ENCODE results near the gene ZNF302.
"Not testable (repeated sequence)": the region's sequence is repeated elsewhere in the genome, so short reads cannot be mapped to it uniquely, and the experiment has no call there.

Gene ZNF302

GRCh38 chr19:34671972-34672371, 5.5 kb upstream of the ZNF302 start:
- no peak for DNase-seq (ENCODE audit: low spot score)

GRCh38 chr19:34673590-34673989, 3.9 kb upstream of the ZNF302 start:
- no peak for DNase-seq (ENCODE audit: low spot score)

GRCh38 chr19:34675250-34675649, 2.2 kb upstream of the ZNF302 start:
- DNase-seq (ENCODE audit: low spot score): no peak

GRCh38 chr19:34675919-34676318, 1.6 kb upstream of the ZNF302 start:
- no peak for DNase-seq (ENCODE audit: low spot score)

- DNase-seq (ENCODE audit: low spot score): peak; percentile 82
These were observed 637 bp upstream of the ZNF302 start, which contains the start of gene SCGB2B2 for GRCh38 chr19:34676697-34677385. Gene SCGB2B2 (minus strand): TSS chr19:34677159. CDS start chr19:34594563, 82,596 bp downstream.

GRCh38 chr19:34678085-34678412, 571 bp downstream of the ZNF302 start:
- no peak for DNase-seq (ENCODE audit: low spot score)

GRCh38 chr19:34678421-34678820, 943 bp downstream of the ZNF302 start:
- DNase-seq (ENCODE audit: low spot score): no peak

GRCh38 chr19:34681478-34681877, 4.0 kb downstream of the ZNF302 start:
- no peak for DNase-seq (ENCODE audit: low spot score)

GRCh38 chr19:34685266-34685665, 7.8 kb downstream of the ZNF302 start:
- not testable (repeated sequence) for DNase-seq (ENCODE audit: low spot score)

- DNase-seq (ENCODE audit: low spot score): no peak
These were observed 9.0 kb downstream of the ZNF302 start for GRCh38 chr19:34686455-34686854.

GRCh38 chr19:34687348-34687747, 9.9 kb downstream of the ZNF302 start:
- DNase-seq (ENCODE audit: low spot score): no peak

GRCh38 chr19:34688592-34688991, 11.1 kb downstream of the ZNF302 start:
- no peak for DNase-seq (ENCODE audit: low spot score)

GRCh38 chr19:34690372-34690771, 12.9 kb downstream of the ZNF302 start:
- DNase-seq (ENCODE audit: low spot score): no peak

- DNase-seq (ENCODE audit: low spot score): no peak
These were observed 15.1 kb downstream of the ZNF302 start for GRCh38 chr19:34692549-34692948.

- no peak for DNase-seq (ENCODE audit: low spot score)
These were observed 30.2 kb downstream of the ZNF302 start for GRCh38 chr19:34707661-34708060.

GRCh38 chr19:34711890-34712289, 34.4 kb downstream of the ZNF302 start:
- no peak for DNase-seq (ENCODE audit: low spot score)

GRCh38 chr19:34712395-34713261, 35.1 kb downstream of the ZNF302 start:
- peak; percentile 85 for DNase-seq (ENCODE audit: low spot score)

GRCh38 chr19:34713262-34713637, 35.8 kb downstream of the ZNF302 start:
- DNase-seq (ENCODE audit: low spot score): no peak

GRCh38 chr19:34715357-34715756, 37.9 kb downstream of the ZNF302 start:
- no peak for DNase-seq (ENCODE audit: low spot score)

GRCh38 chr19:34722353-34722752, 44.9 kb downstream of the ZNF302 start:
- no peak for DNase-seq (ENCODE audit: low spot score)

- no peak for DNase-seq (ENCODE audit: low spot score)
These were observed 47.9 kb downstream of the ZNF302 start for GRCh38 chr19:34725400-34725799.

GRCh38 chr19:34731019-34731829, 53.7 kb downstream of the ZNF302 start:
- no peak for DNase-seq (ENCODE audit: low spot score)

- DNase-seq (ENCODE audit: low spot score): no peak
These were observed 54.5 kb downstream of the ZNF302 start for GRCh38 chr19:34731964-34732363.
